AG04449 (cell line): ENCODE results near the gene COL12A1.

Experiments used
- CTCF ChIA-PET: fragments of 350-600 bp; formaldehyde crosslinking; extraction: SDS; loops from one replicate; lab custom pipeline; 2021; ENCODE audit warnings: antibody characterized with exemption; lab: Yijun Ruan, JAX
- POLR2A ChIA-PET: fragments of 400-600, 350-600 bp; formaldehyde crosslinking; extraction: SDS; loops from one replicate; lab custom pipeline; 2020; ENCODE audit warnings: antibody characterized with exemption, inconsistent platforms; lab: Yijun Ruan, JAX
- DNase-seq: peaks from one replicate; pipeline ENCODE4 v3.0.0-alpha.2; 2010; ENCODE audit warnings: low read depth, low spot score
- H3K4me3 ChIP-seq: 2 replicates; pipeline ENCODE4 v1.5.1; 2011; ENCODE audit warnings: low read depth, mild to moderate bottlenecking, control low read depth, low read length
- TF ChIP-seq, protein P1 (sequence below): IDR thresholded peaks from one replicate; pipeline ENCODE4 v1.5.1; 2011; ENCODE audit warnings: mild to moderate bottlenecking, moderate library complexity, low read length, control low read depth, inconsistent platforms; ENCODE audit not compliant: insufficient read depth; ENCODE audit errors: missing control alignments

COL12A1 gene

GRCh38 chr6:75101896-75102295, 104.0 kb downstream of the COL12A1 start:
- POLR2A ChIA-PET, result no interaction called here
- DNase-seq, result no peak
- CTCF ChIA-PET, result no interaction called here
- no peak overlapping the region for H3K4me3 ChIP-seq
- TF ChIP-seq, protein P1, sequence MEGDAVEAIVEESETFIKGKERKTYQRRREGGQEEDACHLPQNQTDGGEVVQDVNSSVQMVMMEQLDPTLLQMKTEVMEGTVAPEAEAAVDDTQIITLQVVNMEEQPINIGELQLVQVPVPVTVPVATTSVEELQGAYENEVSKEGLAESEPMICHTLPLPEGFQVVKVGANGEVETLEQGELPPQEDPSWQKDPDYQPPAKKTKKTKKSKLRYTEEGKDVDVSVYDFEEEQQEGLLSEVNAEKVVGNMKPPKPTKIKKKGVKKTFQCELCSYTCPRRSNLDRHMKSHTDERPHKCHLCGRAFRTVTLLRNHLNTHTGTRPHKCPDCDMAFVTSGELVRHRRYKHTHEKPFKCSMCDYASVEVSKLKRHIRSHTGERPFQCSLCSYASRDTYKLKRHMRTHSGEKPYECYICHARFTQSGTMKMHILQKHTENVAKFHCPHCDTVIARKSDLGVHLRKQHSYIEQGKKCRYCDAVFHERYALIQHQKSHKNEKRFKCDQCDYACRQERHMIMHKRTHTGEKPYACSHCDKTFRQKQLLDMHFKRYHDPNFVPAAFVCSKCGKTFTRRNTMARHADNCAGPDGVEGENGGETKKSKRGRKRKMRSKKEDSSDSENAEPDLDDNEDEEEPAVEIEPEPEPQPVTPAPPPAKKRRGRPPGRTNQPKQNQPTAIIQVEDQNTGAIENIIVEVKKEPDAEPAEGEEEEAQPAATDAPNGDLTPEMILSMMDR, result no peak

DNA sequence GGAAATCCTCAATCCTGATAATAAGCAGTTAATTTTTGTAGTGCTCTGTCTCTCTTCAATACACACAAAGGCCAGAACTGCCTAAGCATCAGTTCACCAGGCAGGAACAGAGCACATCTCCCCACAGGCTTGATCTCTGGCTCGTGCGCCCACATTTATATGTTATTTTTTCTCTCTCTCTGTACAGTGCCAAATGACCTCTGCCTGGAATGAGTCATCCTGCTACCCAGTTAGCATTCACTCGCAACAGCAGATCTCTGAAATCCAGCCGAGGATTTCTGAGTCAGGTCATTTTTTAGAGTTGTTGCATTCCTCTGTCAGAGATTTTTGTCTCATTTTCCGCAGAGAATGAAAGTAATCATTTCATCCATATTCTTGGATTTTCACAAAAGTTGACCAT, 107.1 kb downstream of the COL12A1 start:
- no peak overlapping the region for H3K4me3 ChIP-seq
- TF ChIP-seq, protein P1, result no peak
- DNase-seq, result peak; percentile 86
- CTCF ChIA-PET, result interaction anchor here (1.3 to 1.5 kb wide), 2 partner anchors 18 to 106 kb away, joined by 3 to 4 read pairs; no protein-coding TSS in a partner anchor
- POLR2A ChIA-PET, result no interaction called here

DNA sequence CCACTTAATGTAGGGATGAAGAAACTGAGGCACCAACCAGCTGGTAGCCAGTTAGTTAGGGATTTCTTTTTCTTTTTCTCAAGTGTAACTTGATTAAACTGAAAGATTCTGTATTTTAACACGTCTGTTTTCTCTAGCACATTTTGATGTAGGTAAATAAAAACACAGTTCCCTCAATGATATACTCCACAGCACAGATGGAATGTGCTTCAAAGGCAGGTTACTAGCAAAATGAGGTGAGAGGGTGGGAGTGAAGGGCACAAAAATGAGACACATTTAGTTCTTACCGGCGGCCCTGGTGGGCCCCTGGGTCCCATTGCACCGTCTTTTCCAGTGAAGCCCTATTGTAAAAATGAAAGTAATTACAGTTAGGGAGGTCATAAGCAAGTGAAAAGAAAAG, 108.9 kb downstream of the COL12A1 start:
- no peak for DNase-seq
- ChIA-PET CTCF (interaction anchor here (1.3 to 1.6 kb wide), 2 partner anchors 107 to 112 kb away, joined by 3 to 6 read pairs; no protein-coding TSS in a partner anchor), POLR2A (no interaction called here)
- TF ChIP-seq, protein P1, result no peak
- H3K4me3 ChIP-seq, result no peak overlapping the region

DNA sequence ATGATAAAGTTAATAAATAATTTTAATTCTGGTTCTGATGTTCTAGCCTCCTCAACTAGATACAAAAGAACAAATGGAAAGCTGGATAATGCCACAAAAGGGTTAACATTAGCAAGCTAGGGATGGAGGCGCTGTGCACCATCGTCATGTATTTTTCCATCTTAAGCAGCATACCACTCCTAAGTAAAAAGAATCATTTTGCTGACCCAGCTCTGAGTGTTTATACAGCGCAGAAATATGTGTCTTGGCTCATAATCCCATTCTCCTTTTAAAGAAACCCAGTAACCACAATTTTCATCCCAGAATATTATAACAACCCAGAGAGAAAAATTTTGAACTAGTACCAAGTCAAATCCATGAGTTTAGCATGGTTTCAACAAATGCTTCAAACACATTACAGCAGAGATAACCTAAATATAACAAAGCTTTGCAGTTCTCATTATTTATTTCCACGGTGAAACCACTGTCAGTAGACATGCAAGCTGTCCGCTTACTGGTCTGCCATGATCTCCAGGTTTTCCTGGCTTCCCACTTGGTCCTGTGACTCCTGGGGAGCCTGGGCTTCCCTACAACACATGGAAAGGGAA, 111.1 kb downstream of the COL12A1 start:
- CTCF ChIA-PET, result interaction anchor here (0.9 to 1.9 kb wide), 5 partner anchors 20 to 115 kb away, joined by 3 to 5 read pairs (median 4); no protein-coding TSS in a partner anchor
- POLR2A ChIA-PET, result interaction anchor here (0.7 to 1.3 kb wide), 3 partner anchors 24 to 111 kb away, joined by 3 to 5 read pairs (median 3); partner anchors contain the start of gene COL12A1

DNA sequence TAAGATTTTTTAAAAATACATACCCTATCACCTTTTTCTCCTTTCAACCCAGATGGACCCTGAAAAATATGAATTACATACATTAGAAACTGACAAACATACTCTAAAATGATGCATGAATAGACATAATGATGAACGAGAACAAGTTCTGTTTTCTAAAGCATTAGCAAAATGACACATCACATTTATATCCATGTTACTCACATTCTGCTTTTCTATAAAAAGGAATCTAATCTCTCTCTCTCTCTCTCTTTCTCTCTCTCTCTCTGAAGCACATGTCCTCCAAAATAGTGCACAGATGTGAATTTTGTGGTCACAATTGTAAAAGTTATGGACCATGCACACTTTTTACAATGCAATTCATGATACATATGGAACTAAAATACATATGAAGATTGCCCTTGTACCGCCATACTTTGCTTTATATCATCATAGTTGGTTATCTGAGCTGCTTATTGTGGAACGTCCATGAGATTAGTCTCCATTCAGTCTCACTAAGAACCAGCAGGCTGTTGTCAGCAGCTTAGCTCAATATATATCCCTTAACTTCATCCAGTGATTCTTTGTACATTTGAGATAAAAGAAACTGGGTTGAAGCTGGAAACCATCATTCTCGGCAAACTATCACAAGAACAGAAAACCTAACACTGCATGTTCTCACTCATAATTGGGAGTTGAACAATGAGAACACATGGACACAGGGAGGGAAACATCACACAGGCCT, 114.2 kb downstream of the COL12A1 start:
- H3K4me3 ChIP-seq, result no peak overlapping the region
- CTCF ChIA-PET, result interaction anchor here (1.0 kb wide), 1 partner anchor 113 kb away, joined by 3 read pairs; no protein-coding TSS in a partner anchor
- no peak for DNase-seq
- POLR2A ChIA-PET, result interaction anchor here (0.8 kb wide), 1 partner anchor 105 kb away, joined by 3 read pairs; no protein-coding TSS in a partner anchor
- TF ChIP-seq, protein P1, result no peak

More for the DNA sequence above, 111.1 kb downstream of the COL12A1 start:
- TF ChIP-seq, protein P1, result peak; percentile 37
- H3K4me3 ChIP-seq, result no peak overlapping the region
- DNase-seq, result peak; percentile 76

DNA sequence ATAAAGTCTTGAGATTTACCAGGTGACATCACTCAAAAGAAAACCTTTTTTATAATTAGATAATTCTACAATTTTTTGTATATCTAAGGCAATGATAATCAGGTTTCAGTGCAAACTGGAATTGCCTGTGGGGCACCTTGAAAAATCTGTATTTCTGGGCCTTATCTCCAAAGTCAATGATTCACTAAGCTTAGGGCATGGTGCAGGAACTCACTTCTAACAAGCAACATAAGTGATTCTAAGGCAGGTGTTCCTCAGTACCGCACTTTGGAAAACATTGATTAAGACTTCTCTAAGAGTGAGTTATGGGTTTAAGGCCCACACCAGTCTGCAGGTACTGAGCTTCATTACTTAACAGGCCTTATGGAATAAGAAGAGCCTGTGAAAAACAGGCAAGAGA, 115.3 kb downstream of the COL12A1 start:
- DNase-seq, result no peak
- ChIA-PET CTCF (no interaction called here), POLR2A (no interaction called here)
- TF ChIP-seq, protein P1, result no peak
- no peak overlapping the region for H3K4me3 ChIP-seq
